ENCODE data around the gene NPPC.

DNA sequence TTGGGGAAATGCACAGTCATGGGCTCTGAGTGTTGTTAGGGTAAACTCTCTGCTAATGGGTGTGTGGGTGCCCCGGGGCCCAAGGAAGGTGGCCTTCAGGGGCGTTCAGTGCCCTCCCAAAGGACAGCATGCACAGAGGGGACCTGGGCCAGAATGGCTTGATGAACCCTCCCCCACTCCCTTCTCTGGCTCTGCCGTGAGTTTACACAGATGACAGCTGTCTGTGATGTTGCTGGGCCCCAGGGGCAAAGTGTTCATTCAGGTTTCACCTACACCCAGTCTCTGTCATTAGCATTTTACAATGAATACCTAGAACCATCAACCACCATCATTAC lies 3.2 kb downstream of the NPPC start:
- TF ChIP-seq, protein P1, sequence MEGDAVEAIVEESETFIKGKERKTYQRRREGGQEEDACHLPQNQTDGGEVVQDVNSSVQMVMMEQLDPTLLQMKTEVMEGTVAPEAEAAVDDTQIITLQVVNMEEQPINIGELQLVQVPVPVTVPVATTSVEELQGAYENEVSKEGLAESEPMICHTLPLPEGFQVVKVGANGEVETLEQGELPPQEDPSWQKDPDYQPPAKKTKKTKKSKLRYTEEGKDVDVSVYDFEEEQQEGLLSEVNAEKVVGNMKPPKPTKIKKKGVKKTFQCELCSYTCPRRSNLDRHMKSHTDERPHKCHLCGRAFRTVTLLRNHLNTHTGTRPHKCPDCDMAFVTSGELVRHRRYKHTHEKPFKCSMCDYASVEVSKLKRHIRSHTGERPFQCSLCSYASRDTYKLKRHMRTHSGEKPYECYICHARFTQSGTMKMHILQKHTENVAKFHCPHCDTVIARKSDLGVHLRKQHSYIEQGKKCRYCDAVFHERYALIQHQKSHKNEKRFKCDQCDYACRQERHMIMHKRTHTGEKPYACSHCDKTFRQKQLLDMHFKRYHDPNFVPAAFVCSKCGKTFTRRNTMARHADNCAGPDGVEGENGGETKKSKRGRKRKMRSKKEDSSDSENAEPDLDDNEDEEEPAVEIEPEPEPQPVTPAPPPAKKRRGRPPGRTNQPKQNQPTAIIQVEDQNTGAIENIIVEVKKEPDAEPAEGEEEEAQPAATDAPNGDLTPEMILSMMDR (IDR thresholded peaks at IDR 0.05), result no peak
- TF ChIP-seq POLR2A (IDR thresholded peaks at IDR 0.05), result no peak

All from lower leg skin (tissue), 3 donors.